GM19395 (cell line): ENCODE measurements around the gene AFAP1L1.

Experiments used
- ATAC-seq: cut with Tn5 transposase; IDR thresholded peaks from one replicate; pipeline ENCODE4 v1.9.1; 2021; ENCODE audit warnings: mild to moderate bottlenecking, moderate library complexity; ENCODE audit not compliant: unreplicated experiment

Gene AFAP1L1

GRCh38 chr5:149283626-149284480 is 12.2 kb downstream of the AFAP1L1 start:
- no peak for ATAC-seq

DNA sequence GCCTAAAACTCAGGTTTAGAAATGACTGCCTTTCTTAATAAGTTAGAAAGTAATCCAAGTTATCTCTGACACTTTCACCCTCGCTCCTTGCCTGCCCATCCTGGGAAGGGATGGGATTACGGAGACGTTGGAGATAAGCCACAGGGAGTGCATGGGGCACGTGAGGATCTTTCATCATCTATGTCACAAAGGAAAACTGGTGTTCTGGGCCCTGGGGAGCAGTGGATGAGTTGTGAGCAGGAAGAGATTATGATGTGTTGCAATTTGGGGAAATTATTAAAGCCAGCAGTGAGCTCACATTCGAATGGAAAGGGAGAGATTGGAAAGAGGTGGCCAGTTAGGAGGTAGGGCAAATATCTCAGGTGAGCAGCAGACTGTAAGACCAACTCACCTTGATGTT is 12.8 kb downstream of the AFAP1L1 start:
- no peak for ATAC-seq

- ATAC-seq = no peak
Measured at GRCh38 chr5:149285153-149285552, 13.5 kb downstream of the AFAP1L1 start.

GRCh38 chr5:149288436-149288835 is 16.8 kb downstream of the AFAP1L1 start:
- ATAC-seq = no peak

DNA sequence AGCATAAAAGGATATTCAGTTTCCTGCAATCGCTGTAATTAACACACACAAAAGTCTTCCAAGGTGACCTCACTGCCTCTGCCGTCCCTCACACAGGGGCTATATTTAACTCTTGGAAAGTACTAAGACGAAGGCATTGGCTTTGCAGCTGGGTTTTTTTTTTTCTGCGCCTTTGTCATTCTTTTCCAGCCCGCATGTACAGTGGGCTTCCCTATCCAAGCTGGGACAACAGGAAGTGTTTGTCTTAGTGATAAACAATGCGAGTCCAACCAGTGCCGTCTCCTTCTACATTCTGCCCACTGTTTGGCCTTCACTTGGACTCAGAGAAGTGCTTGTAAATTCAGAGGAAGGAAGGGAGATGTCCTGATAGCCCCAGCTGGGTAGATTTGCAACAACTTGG is 17.6 kb downstream of the AFAP1L1 start:
- ATAC-seq = no peak

DNA sequence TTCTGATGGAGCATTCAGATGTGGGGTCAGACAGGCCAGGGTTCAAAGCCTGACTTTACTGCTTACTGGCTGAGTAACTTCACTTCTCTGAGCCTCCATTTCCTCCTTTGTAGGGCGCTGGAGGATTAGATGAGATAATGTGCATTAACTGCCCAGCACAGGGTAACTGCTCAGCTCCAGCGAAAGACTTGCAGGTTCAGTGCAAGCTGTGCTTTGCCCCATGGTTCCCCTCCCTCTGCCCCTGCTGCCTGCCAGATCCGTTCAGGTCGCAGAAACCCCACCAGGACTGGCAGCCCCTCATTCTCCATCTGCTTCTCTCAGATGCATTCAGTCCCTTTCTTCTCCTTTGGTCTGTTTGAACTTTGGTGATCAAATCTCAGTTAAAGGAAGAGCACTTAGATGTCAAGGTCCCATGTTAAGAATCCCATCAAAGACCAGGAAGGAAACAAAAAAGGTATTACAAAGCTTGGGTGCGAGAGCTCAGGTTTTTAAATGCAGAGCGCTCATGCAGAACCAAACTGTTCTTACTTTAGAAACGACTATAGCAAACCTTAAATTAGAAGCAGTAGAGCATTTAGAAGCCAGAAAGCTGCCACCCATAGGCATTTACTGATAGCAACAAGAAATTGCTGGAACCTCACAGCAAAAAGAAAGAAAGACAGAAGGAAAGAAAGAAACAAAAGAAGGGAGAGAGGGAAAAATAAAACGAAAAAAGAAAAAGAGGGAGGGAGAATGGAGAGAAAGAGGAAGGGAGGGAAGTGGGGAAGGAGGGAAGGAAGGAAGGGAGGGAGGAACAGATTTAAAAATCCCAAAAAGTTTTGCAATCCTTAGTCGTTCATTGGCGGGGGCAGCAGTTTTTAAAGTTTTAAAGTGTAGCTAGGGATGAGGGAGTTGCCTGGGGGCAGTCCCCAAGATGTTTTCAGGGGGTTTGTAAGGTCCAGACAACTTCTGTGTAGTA is 23.5 kb downstream of the AFAP1L1 start:
- no peak for ATAC-seq

GRCh38 chr5:149297340-149298025 is 25.8 kb downstream of the AFAP1L1 start:
- no peak for ATAC-seq

DNA sequence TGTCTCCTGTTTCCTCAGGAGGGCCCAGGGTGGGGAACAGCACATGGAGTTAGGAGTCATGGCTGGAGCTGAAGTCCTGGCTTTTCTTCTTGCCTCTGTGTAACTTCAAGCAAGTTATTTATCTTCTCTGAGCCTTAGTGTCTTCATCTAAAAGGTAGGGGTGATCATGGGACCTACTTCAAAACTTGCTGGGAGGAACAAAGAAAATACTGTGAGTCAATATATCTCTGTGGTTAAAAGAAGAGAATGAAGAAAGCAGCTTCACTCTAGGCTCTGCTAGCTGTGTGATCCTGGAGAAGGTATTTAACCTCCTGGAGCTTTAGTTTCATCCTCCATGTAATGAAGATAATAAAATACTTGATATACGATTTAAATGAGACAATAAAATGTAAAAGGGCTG is 26.5 kb downstream of the AFAP1L1 start:
- ATAC-seq = no peak

- ATAC-seq = no peak
Measured at GRCh38 chr5:149298842-149299404, 27.3 kb downstream of the AFAP1L1 start.

GRCh38 chr5:149299451-149300054 is 27.9 kb downstream of the AFAP1L1 start:
- no peak for ATAC-seq

- ATAC-seq = no peak
Measured at GRCh38 chr5:149300441-149300840, 28.8 kb downstream of the AFAP1L1 start.

DNA sequence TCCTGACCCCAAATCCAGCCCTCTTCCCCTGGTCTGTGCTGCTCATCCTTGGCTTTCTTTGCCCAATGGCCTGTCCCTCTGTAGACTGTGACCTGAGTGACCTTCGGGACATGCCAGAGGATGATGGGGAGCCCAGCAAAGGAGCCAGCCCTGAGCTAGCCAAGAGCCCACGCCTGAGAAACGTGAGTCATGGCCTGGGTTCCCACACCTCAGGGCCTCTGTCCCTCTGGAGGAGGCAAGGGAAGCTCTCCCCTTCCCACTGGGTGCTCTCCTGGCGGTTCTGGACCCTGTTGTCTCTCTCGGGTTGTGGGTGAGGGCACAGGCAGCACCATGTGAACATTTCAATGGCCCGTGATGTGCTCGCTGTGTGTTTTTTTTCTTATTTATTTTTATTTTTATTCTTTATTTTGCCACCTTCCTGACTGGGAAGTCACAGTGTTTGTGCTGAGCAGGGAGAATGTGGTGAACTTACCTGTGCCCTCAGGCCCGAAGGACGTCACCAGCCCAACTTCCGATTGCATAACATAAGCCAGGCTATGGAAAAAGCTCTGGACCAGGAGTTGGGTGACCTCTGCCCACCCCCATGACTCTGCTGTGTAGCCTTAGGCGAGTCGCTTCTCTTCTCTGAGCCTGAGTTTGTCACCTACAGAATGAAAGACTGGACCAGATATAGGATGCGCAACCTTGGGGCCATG is 29.5 kb downstream of the AFAP1L1 start:
- no peak for ATAC-seq

DNA sequence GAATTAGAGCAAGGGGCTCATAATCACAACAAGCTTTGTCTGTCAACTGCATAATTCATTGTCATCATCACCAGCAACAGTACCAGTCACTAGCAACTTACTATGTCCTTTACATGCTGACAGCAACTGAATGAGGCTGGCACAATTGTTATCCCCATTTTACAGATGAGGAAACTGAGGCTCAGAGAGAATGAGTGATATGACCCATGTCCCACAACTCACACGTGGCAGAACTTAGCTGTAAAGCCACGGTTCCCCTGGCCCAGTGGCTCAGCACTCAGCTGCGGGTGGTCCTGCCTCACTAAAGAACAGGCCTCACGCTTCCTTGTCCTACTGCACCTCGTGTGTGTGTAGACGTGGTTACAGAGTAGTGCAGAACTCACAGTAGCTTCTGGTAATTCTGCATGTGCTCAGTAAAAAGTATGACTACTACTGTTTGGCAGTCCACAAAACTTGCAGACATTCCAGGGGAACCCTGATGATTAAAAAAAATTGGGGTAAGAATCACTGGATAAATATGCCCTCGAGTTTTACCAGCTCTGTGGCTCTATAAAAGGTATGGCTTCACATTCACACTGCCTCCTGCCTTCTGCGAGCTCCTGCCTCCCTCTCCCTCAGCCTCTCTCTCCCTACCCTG is 30.2 kb downstream of the AFAP1L1 start:
- no peak for ATAC-seq

DNA sequence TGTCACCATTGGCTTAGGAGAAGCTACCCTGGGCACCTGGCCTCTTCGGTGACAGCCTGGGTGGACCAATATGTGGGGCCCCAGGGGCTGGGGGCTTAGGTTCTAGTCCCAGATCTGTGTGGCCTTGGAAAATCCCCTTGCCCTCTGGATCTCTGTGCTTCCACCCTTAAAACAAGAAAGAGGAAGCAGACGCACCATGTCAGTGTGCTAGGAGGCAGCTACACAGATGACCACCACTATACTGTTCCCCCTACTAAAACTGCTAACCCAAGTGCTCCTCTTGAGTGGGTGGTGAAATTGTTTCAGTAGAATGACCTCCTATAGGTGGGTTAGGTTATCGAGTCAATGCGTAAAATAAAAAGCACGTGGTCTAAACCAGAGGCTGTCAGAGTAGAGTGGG is 31.0 kb downstream of the AFAP1L1 start:
- no peak for ATAC-seq

DNA sequence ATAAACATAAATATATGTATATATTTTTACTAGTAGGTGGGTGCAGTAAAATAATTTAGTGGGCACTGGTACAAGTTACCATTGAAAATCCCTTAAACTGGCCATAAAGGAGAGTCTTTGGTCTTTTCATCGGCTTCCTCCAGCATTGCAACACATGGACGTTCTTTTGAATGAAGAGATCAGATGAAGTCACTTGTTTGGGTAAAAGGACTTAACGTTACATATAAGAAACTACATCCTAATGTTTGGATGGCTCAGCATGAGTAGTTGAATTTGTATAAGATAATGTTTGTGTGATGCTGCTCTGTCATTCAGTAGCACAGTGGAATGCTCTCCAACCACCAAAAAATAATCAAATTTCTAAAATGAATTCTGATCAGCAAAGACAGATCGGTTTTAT is 31.6 kb downstream of the AFAP1L1 start:
- ATAC-seq = no peak

- no peak for ATAC-seq
Measured at GRCh38 chr5:149304195-149305078, 32.8 kb downstream of the AFAP1L1 start.

GRCh38 chr5:149309354-149309753 is 37.7 kb downstream of the AFAP1L1 start:
- no peak for ATAC-seq

GRCh38 chr5:149310488-149310887 is 38.8 kb downstream of the AFAP1L1 start:
- no peak for ATAC-seq
